ENCODE data around the gene MGLL.

MGLL gene

DNA sequence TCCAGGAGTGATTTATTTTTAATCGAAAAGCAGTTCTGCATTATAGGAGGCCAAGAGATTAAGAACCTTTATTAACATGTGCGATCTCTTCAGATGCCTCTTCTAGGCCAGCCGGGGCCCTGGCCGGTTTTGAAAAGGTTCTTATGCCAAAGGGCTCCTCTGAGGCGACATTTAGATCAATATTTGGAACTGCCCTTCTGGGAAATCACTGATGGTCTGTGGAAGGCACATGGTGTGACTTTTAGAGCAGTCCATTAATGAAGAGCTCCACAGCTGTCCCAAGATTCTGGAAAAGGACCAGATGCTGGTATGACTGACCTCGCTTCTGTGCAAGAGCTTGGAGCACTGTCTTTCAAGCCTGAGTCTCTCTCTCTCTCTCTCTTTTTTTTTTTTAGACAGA is 19.7 kb downstream of the MGLL start:
- no peak for TF ChIP-seq ZFX (IDR thresholded peaks at IDR 0.05)
- TF ChIP-seq, protein P1, sequence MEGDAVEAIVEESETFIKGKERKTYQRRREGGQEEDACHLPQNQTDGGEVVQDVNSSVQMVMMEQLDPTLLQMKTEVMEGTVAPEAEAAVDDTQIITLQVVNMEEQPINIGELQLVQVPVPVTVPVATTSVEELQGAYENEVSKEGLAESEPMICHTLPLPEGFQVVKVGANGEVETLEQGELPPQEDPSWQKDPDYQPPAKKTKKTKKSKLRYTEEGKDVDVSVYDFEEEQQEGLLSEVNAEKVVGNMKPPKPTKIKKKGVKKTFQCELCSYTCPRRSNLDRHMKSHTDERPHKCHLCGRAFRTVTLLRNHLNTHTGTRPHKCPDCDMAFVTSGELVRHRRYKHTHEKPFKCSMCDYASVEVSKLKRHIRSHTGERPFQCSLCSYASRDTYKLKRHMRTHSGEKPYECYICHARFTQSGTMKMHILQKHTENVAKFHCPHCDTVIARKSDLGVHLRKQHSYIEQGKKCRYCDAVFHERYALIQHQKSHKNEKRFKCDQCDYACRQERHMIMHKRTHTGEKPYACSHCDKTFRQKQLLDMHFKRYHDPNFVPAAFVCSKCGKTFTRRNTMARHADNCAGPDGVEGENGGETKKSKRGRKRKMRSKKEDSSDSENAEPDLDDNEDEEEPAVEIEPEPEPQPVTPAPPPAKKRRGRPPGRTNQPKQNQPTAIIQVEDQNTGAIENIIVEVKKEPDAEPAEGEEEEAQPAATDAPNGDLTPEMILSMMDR (conservative IDR thresholded peaks at IDR 0.05): no peak
- H3K27ac ChIP-seq: no peak overlapping the region

DNA sequence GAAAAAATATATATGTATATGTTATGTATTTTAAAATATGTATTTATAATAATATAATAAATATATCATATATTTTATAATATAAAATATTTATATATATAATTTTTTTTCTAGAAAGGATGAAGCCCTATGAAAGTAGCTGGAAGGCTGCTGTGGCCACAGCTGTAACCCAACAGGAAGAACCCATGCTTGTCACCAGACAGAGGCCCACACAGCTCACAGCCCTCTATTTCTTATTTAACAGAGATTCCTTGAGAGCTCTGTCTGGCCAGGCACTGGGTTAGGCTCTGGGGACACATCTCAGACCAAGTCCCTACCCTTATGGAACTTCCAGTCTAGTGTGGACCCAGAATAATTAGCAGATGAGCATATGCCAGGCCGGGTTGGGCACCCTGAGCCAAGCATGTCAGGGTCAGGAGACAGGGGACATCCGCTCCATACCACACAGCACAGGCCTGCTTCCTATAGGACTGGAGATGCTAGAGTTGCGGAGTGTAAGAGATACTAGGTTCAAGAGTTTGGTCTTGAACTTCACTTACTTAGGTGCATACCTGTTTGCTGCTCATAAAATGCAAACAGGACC is 20.5 kb downstream of the MGLL start:
- TF ChIP-seq ZFX (IDR thresholded peaks at IDR 0.05): no peak
- TF ChIP-seq, protein P1 (conservative IDR thresholded peaks at IDR 0.05): no peak
- no peak overlapping the region for H3K27ac ChIP-seq

- H3K27ac ChIP-seq: no peak overlapping the region
- TF ChIP-seq, protein P1 (conservative IDR thresholded peaks at IDR 0.05): no peak
- no peak for TF ChIP-seq ZFX (IDR thresholded peaks at IDR 0.05)
Observed at GRCh38 chr3:127800508-127800907, 21.8 kb downstream of the MGLL start.

DNA sequence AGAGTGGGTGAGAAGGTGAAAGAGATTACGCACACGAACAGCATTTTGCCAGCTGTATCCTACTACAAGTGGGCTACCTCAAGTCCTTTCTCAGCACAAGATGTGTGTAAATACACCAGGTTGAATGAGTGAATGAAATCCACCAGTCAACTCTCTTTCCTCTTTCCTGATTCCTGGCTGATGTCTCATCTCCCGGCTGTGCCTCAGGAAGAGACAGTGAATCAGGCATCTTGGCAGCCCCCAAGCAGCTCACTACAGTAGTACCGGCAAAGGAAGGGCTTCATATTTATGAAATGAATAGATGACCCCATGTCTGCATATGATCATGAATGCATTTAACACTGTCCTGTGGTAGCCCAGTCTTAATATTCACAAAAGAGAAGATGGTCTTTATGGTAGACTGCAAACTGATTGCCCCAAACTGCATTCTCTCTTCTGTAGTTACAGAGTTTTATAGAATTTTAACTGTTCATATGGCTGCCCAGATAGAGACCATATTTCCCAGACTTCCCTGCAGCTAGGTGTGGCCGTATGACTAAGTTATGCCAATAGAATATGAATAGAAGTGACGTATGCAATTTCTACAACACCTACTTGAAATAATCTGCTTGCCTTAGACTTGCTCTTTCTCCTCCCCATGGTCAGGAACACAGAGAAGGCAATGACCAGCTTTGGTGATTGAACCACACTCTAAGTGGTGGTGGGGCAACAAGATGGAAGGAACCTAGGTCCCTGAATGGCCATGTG is 22.7 kb downstream of the MGLL start:
- no peak for TF ChIP-seq ZFX (IDR thresholded peaks at IDR 0.05)
- no peak overlapping the region for H3K27ac ChIP-seq

DNA sequence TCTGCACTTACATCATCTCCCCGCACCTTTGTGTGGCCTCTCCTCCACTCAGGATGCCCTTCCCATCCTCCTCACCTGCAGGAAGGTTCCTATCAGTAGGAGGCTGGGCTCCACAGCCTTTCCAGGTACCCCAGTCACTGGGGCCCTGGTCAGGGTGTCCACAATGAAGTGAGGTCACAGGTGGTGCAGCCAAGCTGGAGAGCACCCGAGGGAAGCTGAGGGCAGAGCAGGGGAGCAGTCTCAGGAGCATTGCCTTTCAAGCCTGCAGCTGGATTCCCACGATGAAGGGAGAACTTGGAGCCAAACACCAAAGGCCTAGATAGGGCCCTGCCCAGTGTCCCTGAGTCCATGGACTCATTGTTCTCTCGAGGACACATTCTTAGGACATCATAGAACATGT is 23.6 kb downstream of the MGLL start:
- no peak overlapping the region for H3K27ac ChIP-seq
- no peak for TF ChIP-seq ZFX (IDR thresholded peaks at IDR 0.05)
- TF ChIP-seq, protein P1 (conservative IDR thresholded peaks at IDR 0.05): no peak

GRCh38 chr3:127796831-127797150 is 25.5 kb downstream of the MGLL start:
- TF ChIP-seq, protein P1 (conservative IDR thresholded peaks at IDR 0.05): no peak
- TF ChIP-seq ZFX (IDR thresholded peaks at IDR 0.05): no peak
- no peak overlapping the region for H3K27ac ChIP-seq

DNA sequence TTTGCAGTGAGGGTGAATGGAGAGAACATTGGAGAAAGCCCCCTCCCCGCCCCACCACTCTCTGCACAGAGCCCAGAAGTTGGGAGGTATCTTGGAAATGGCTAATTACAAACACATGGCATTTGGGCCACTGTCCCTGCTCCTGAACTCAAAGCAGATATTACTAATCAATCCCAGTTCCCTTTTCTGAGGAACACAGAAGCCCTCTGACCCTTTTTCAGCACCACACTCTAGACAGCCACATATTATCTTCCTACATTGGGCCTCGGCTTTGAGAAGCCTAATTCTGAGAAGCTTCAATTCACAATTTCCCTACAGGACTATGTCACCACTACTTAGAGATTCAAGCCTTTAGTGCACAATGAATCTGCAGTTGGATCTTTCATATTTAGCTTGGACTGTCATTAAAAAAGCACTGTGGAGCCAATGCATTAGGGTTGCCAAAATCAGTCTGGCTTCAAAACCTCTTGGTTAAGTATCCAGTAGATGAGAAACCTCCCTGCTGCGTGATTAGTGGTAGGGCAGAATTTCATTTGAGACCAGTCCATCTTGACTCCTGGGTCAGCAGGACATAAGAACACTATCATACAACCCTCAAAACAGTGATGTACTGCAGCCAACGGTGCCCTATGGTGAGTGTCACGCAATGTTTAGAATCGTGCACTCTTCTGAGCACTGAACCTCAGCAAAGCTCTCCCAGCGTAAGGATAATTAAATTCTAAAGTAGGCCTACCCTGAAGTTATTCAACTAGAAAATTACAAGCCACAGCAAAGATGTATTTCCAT is 26.1 kb downstream of the MGLL start:
- TF ChIP-seq, protein P1 (conservative IDR thresholded peaks at IDR 0.05): no peak
- TF ChIP-seq ZFX (IDR thresholded peaks at IDR 0.05): no peak
- H3K27ac ChIP-seq: no peak overlapping the region

Data from C4-2B (cell line).